HCT116 (cell line): ENCODE results near the gene ZNF333. TPM values are rescaled to one million over a fixed set of nuclear protein-coding genes. Genes with fewer than 3 reads are reported as not detected.

Experiments used
- ATAC-seq: fragments of 200-7000 bp; cut with Tn5 transposase; 2 replicates; pipeline ENCODE4 v1.9.1; 2020; ENCODE audit warnings: mild to moderate bottlenecking, moderate library complexity
- BruUV-seq: library from RNA; stranded (reverse); fragments of 400-500 nt; replicated peaks from 2 replicates; lab custom pipeline; 2021; lab: Mats Ljungman, UMichigan
- CTCF ChIA-PET: fragments of 300-600 bp; sonication (Branson Sonifier 250); formaldehyde crosslinking; loops from one replicate; lab custom pipeline; 2021; ENCODE audit warnings: antibody characterized with exemption; lab: Charles Lee
- POLR2A ChIA-PET: fragments of 300-600, 350-600 bp; sonication (Branson Sonifier 250); formaldehyde crosslinking; loops from one replicate; lab custom pipeline; 2021; ENCODE audit warnings: antibody characterized with exemption; lab: Charles Lee
- RAD21 ChIA-PET, 2 experiments: fragments of 300-600 bp; sonication (Branson Sonifier 250); formaldehyde crosslinking; loops; one replicate each; lab custom pipeline; 2023; ENCODE audit warnings: low total read pairs in 2 of 2; ENCODE audit not compliant: uncharacterized antibody in 2 of 2, unreplicated experiment in 2 of 2, low non-redundant PET in 1 of 2; lab: Charles Lee
- DNase-seq: peaks from one replicate; pipeline ENCODE4 v3.0.0-alpha.2; 2010; ENCODE audit warnings: low read depth, low spot score
- H2AFZ ChIP-seq: fragments of 200-600 bp; shearing (Covaris generic), sonication (generic); 2 replicates; pipeline ENCODE4 v1.6.1; 2017; ENCODE audit warnings: low read depth, mixed run types, mixed read lengths, antibody characterized with exemption, low read length; ENCODE audit not compliant: poor library complexity, severe bottlenecking
- H3K27ac ChIP-seq: 2 replicates; pipeline ENCODE4 v1.5.1; 2012; ENCODE audit warnings: low read depth, low read length
- H3K27me3 ChIP-seq: fragments of 200-600 bp; sonication (generic); 2 replicates; pipeline ENCODE4 v1.6.1; 2016; ENCODE audit warnings: mixed run types, low read length, mixed read lengths; ENCODE audit not compliant: insufficient read depth
- H3K36me3 ChIP-seq, 2 experiments: fragments of 200-500 bp in 1 of 2; fragments of 200-600 bp in 1 of 2; sonication (Bioruptor generic) in 1 of 2; sonication (generic) in 1 of 2; 2 replicates each; pipeline versions ENCODE4 v1.5.1 to v1.6.1; 2014 to 2016; ENCODE audit warnings: low read length in 2 of 2, inconsistent platforms in 1 of 2, mixed read lengths in 1 of 2, mixed run types in 1 of 2; ENCODE audit not compliant: insufficient read depth in 2 of 2, control insufficient read depth in 1 of 2
- H3K4me1 ChIP-seq, 2 experiments: fragments of 200-600 bp in 1 of 2; sonication (generic) in 1 of 2; 2 replicates each; pipeline versions ENCODE4 v1.5.1 to v1.6.1; 2012 to 2017; ENCODE audit warnings: low read length in 2 of 2, inconsistent platforms in 1 of 2, mild to moderate bottlenecking in 1 of 2, mixed read lengths in 1 of 2, mixed run types in 1 of 2, moderate library complexity in 1 of 2; ENCODE audit not compliant: insufficient read depth in 2 of 2, control insufficient read depth in 1 of 2
- H3K4me2 ChIP-seq: fragments of 200-600 bp; sonication (generic); 2 replicates; pipeline ENCODE4 v1.6.1; 2017; ENCODE audit warnings: mixed run types, low read length, mixed read lengths
- H3K4me3 ChIP-seq, 2 experiments: fragments of 200-600 bp in 1 of 2; sonication (generic) in 1 of 2; replicated peaks in 1 of 2; 2 replicates each; pipeline ENCODE4 v1.5.1; 2011 to 2016; ENCODE audit warnings: low read length in 2 of 2, control low read depth in 1 of 2, low read depth in 1 of 2, mild to moderate bottlenecking in 1 of 2, mixed read lengths in 1 of 2, mixed run types in 1 of 2
- H3K79me2 ChIP-seq: fragments of 200-600 bp; sonication (generic); 2 replicates; pipeline ENCODE4 v1.6.1; 2017; ENCODE audit warnings: mild to moderate bottlenecking, mixed run types, low read length, moderate library complexity, mixed read lengths; ENCODE audit not compliant: insufficient read depth
- H3K9ac ChIP-seq: fragments of 200-600 bp; sonication (generic); 2 replicates; pipeline ENCODE4 v1.6.1; 2016; ENCODE audit warnings: low read length, mixed read lengths
- H3K9me2 ChIP-seq: fragments of 200-600 bp; sonication (generic), shearing (Covaris generic); 2 replicates; pipeline ENCODE4 v1.6.1; 2017; ENCODE audit warnings: mixed run types, mild to moderate bottlenecking, moderate library complexity; ENCODE audit not compliant: insufficient read depth
- H3K9me3 ChIP-seq, 2 experiments: fragments of 200-500 bp in 1 of 2; fragments of 200-600 bp in 1 of 2; sonication (Bioruptor generic) in 1 of 2; sonication (generic) in 1 of 2; 2 replicates each; pipeline ENCODE4 v1.6.1; 2014 to 2017; ENCODE audit warnings: low read length in 2 of 2, mixed read lengths in 2 of 2, inconsistent platforms in 1 of 2, low read depth in 1 of 2, mild to moderate bottlenecking in 1 of 2, mixed run types in 1 of 2, moderate library complexity in 1 of 2; ENCODE audit not compliant: control insufficient read depth in 1 of 2, insufficient read depth in 1 of 2
- H4K20me1 ChIP-seq: fragments of 200-600 bp; sonication (generic), shearing (Covaris generic); 2 replicates; pipeline ENCODE4 v1.6.1; 2017; ENCODE audit warnings: mixed run types, mild to moderate bottlenecking, moderate library complexity; ENCODE audit not compliant: insufficient read depth
- CBX3 ChIP-seq: IDR thresholded peaks from 2 replicates; pipeline ENCODE4 v1.6.1; 2012; ENCODE audit warnings: low read depth
- EGR1 ChIP-seq: IDR thresholded peaks from 2 replicates; pipeline ENCODE4 v1.6.1; 2012; ENCODE audit warnings: low read depth
- EZH2 ChIP-seq: fragments of 200-600 bp; sonication (generic); IDR thresholded peaks from 2 replicates; pipeline ENCODE4 v1.6.1; 2017; ENCODE audit warnings: antibody characterized with exemption, mixed run types
- EZH2phosphoT487 ChIP-seq: fragments of 200-600 bp; IDR thresholded peaks from 2 replicates; pipeline ENCODE4 v1.6.1; 2018; ENCODE audit warnings: antibody characterized with exemption, borderline replicate concordance
- FOSL1 ChIP-seq: IDR thresholded peaks from 2 replicates; pipeline ENCODE4 v1.6.1; 2012; ENCODE audit warnings: low read depth
- POLR2AphosphoS5 ChIP-seq: IDR thresholded peaks from 2 replicates; pipeline ENCODE4 v1.6.1; 2011; ENCODE audit warnings: mild to moderate bottlenecking, low read depth, low read length, moderate library complexity
- RAD21 ChIP-seq: IDR thresholded peaks from 2 replicates; pipeline ENCODE4 v1.6.1; 2012; ENCODE audit warnings: low read depth, mild to moderate bottlenecking
- SIN3A ChIP-seq: IDR thresholded peaks from 2 replicates; pipeline ENCODE4 v1.6.1; 2012; ENCODE audit warnings: low read depth
- SRF ChIP-seq: IDR thresholded peaks from 2 replicates; pipeline ENCODE4 v1.6.1; 2012; ENCODE audit warnings: low read depth
- TCF7L2 ChIP-seq: IDR thresholded peaks from 2 replicates; pipeline ENCODE4 v1.7.0; 2011; ENCODE audit warnings: borderline replicate concordance, inconsistent platforms; ENCODE audit not compliant: insufficient read depth, insufficient read length; ENCODE audit errors: extremely low read depth
- YY1 ChIP-seq: IDR thresholded peaks from 2 replicates; pipeline ENCODE4 v1.6.1; 2011; ENCODE audit warnings: low read length, low read depth, moderate library complexity, mild to moderate bottlenecking; ENCODE audit not compliant: insufficient replicate concordance; ENCODE audit errors: extremely low read depth
- intact Hi-C: fragments of 100-400 bp; cut with micrococcal nuclease; formaldehyde crosslinking; loops from 2 replicates; pipeline ENCODE4 v1.10.0; 2022
- total RNA-seq: library from RNA; stranded (reverse); gene quantifications from one replicate; pipeline ENCODE4 v1.2.1, GENCODE V29; 2021; ENCODE audit not compliant: unreplicated experiment
- TF ChIP-seq, protein P1 (sequence below), 3 experiments: fragments of 200-600 bp in 1 of 3; sonication (generic) in 1 of 3; IDR thresholded peaks in 2 of 3; conservative IDR thresholded peaks in 1 of 3; 2 replicates each; pipeline ENCODE4 v1.5.1; 2012 to 2017; ENCODE audit warnings: low read depth in 2 of 3, low read length in 2 of 3, antibody characterized with exemption in 1 of 3, borderline replicate concordance in 1 of 3, control low read depth in 1 of 3, mild to moderate bottlenecking in 1 of 3, mixed read lengths in 1 of 3, mixed run types in 1 of 3, moderate library complexity in 1 of 3; ENCODE audit not compliant: insufficient read depth in 1 of 3
- TF ChIP-seq, protein P2 (sequence below): IDR thresholded peaks from 2 replicates; pipeline ENCODE4 v1.6.1; 2011; ENCODE audit warnings: mild to moderate bottlenecking, low read length, moderate library complexity; ENCODE audit not compliant: insufficient replicate concordance; ENCODE audit errors: extremely low read depth
- TF ChIP-seq, protein P3 (sequence below): IDR thresholded peaks from 2 replicates; pipeline ENCODE4 v1.6.1; 2012

Gene ZNF333
- total RNA-seq, 1 experiment from 2014 or later = 9.2 TPM

DNA sequence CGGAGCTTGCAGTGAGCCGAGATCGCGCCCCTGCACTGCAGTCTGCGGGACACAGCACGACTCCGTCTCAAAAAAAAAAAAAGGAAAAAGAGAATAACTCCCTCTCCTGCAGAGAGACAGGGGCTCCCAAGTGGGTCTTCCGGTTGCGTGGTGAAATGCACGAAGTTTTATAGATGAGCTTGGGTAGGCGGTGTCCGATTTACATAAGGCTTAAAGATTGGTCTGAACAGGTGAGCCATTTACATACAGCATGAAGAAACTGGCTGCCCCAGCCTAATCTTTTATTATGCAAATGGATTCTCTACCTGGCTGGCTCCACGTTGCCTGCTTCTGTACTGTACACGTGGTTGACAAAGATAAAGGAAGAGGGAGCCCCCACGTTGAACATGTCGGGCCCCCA lies 69.0 kb downstream of the ZNF333 start:
- H3K4me3 ChIP-seq = no peak overlapping the region
- H3K36me3 ChIP-seq = peaks cover 0 to 3% of the 10 kb centered on the region in 2 experiments; a peak in 1 of 4 replicates
- no peaks in the 10 kb centered on the region for H3K79me2 ChIP-seq
- ATAC-seq (no peak), DNase-seq (no peak)
- no peaks in the 10 kb centered on the region for H4K20me1 ChIP-seq
- ChIA-PET POLR2A (no interaction called here), RAD21 (no interaction called here), CTCF (interaction anchor here (0.6 kb wide), 1 partner anchor 28 kb away, joined by 3 read pairs; no protein-coding TSS in a partner anchor)
- H3K9ac ChIP-seq = no peak overlapping the region
- intact Hi-C loops = no loop called here
- no peaks in the 10 kb centered on the region for H3K9me2 ChIP-seq
- TF ChIP-seq SRF (no peak), TCF7L2 (no peak), POLR2AphosphoS5 (no peak), CBX3 (no peak)
- no peaks in the 10 kb centered on the region for H3K4me1 ChIP-seq
- no peak overlapping the region for H3K27ac ChIP-seq
- no TSS peak for BruUV-seq
- H3K9me3 ChIP-seq = no peaks in the 10 kb centered on the region
- no peak overlapping the region for H2AFZ ChIP-seq
- no peak overlapping the region for H3K4me2 ChIP-seq
- no peaks in the 10 kb centered on the region for H3K27me3 ChIP-seq

DNA sequence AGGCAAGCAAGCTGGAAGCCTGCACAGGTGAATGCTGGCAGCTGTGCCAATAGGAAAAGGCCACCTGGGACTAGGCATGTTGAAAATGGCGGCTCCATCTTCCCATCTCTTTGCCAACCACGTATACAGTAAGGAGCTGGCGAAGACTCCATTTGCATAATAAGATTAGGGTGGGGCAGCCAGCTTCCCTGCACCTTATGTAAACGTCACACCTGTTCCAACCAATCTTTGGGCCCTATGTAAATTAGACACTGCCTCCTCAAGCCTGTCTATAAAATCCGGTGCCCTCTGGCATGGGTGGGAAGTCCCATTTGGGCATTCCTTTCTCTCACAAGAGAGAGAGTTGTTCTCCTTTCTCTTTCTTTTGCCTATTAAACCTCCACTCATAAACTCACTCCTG lies 71.8 kb downstream of the ZNF333 start:
- Histone ChIP-seq H3K9ac (no peak overlapping the region), H3K9me2 (no peaks in the 10 kb centered on the region), H3K4me1 (no peaks in the 10 kb centered on the region), H3K4me3 (no peak overlapping the region), H3K9me3 (no peaks in the 10 kb centered on the region), H3K79me2 (no peaks in the 10 kb centered on the region), H2AFZ (no peak overlapping the region), H3K27me3 (no peaks in the 10 kb centered on the region), H4K20me1 (no peaks in the 10 kb centered on the region), H3K4me2 (no peak overlapping the region), H3K36me3 (peaks cover 0 to 4% of the 10 kb centered on the region in 2 experiments; a peak in 1 of 4 replicates), H3K27ac (no peak overlapping the region)
- DNase-seq (no peak), ATAC-seq (no peak)
- POLR2A ChIA-PET = no interaction called here
- RAD21 ChIA-PET = no interaction called here
- CTCF ChIA-PET = no interaction called here
- BruUV-seq = no TSS peak
- intact Hi-C loops = no loop called here
- TF ChIP-seq EZH2phosphoT487 = no peak
- TF ChIP-seq RAD21 = no peak
- TF ChIP-seq, protein P1, sequence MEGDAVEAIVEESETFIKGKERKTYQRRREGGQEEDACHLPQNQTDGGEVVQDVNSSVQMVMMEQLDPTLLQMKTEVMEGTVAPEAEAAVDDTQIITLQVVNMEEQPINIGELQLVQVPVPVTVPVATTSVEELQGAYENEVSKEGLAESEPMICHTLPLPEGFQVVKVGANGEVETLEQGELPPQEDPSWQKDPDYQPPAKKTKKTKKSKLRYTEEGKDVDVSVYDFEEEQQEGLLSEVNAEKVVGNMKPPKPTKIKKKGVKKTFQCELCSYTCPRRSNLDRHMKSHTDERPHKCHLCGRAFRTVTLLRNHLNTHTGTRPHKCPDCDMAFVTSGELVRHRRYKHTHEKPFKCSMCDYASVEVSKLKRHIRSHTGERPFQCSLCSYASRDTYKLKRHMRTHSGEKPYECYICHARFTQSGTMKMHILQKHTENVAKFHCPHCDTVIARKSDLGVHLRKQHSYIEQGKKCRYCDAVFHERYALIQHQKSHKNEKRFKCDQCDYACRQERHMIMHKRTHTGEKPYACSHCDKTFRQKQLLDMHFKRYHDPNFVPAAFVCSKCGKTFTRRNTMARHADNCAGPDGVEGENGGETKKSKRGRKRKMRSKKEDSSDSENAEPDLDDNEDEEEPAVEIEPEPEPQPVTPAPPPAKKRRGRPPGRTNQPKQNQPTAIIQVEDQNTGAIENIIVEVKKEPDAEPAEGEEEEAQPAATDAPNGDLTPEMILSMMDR (IDR thresholded peaks at IDR 0.05 in 2 of 3, conservative IDR thresholded peaks at IDR 0.05 in 1 of 3; ENCODE audit: borderline replicate concordance in 1 of 3, insufficient read depth in 1 of 3, low read depth in 2 of 3, low read length in 2 of 3) = no peak
- no peak for TF ChIP-seq EZH2
- TF ChIP-seq CBX3 = no peak
- no peak for TF ChIP-seq SIN3A
- TF ChIP-seq TCF7L2 = no peak
- no peak for TF ChIP-seq POLR2AphosphoS5
- no peak for TF ChIP-seq EGR1
- TF ChIP-seq FOSL1 = no peak
- TF ChIP-seq, protein P2, sequence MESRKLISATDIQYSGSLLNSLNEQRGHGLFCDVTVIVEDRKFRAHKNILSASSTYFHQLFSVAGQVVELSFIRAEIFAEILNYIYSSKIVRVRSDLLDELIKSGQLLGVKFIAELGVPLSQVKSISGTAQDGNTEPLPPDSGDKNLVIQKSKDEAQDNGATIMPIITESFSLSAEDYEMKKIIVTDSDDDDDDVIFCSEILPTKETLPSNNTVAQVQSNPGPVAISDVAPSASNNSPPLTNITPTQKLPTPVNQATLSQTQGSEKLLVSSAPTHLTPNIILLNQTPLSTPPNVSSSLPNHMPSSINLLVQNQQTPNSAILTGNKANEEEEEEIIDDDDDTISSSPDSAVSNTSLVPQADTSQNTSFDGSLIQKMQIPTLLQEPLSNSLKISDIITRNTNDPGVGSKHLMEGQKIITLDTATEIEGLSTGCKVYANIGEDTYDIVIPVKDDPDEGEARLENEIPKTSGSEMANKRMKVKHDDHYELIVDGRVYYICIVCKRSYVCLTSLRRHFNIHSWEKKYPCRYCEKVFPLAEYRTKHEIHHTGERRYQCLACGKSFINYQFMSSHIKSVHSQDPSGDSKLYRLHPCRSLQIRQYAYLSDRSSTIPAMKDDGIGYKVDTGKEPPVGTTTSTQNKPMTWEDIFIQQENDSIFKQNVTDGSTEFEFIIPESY = no peak
- no peak for TF ChIP-seq YY1
- TF ChIP-seq, protein P3, sequence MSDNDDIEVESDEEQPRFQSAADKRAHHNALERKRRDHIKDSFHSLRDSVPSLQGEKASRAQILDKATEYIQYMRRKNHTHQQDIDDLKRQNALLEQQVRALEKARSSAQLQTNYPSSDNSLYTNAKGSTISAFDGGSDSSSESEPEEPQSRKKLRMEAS = no peak
